Retina (tissue), 1 donor: ENCODE measurements around the gene STK25.
"Not testable (repeated sequence)": the region's sequence is repeated elsewhere in the genome, so short reads cannot be mapped to it uniquely, and the experiment has no call there.

Experiments used
- DNase-seq: peaks from one replicate; pipeline ENCODE4 v3.0.0-alpha.2; 2016

The STK25 gene

DNA sequence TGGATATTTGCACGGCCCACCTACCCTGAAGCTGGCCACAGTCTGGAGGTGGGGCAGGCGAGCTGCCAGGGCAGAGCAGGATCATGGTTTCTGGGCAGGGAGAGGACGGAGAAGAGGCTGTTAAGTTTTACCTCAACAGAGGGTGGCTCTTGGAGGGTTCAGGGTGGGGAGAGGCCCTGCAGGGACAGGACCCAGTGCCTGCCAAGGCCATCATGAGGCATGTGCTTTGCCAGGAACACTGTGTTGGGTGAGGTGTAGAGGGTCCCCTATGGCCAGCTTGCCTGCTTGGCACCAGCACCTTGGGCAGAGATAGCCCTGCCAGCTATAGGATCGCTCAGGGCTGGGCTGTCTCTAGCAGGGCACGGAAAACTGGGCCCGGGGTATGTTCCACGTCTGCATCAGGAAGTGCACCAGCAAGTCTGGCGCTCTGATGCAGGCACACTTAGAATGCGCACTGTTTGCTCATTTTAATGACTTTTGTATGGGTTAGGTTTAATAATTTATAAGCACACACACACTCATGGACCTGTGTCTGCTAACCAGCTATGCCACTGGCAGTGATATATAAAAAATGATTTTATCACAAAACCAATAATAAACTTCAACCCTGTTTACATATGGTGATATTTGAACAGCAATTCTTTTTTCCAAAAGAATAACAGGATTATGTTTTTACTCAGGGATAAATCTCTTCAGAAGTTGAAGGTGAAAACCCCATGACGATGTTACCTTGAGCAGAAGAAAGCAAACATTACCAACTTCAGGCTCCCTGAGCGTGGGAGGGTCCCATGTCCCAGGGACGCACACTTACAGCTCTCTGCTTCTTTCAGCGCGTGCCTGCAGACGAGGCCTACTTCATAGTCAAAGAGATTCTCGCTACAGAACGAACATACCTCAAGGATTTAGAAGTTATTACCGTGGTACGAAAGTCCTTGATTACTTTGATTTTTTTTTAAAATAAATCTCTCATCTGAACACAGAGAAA is 46.4 kb downstream of the STK25 start:
- no peak for DNase-seq

- no peak for DNase-seq
These were observed 47.8 kb downstream of the STK25 start for GRCh38 chr2:241460631-241461030.

GRCh38 chr2:241459520-241459919 is 48.9 kb downstream of the STK25 start:
- DNase-seq, result no peak

DNA sequence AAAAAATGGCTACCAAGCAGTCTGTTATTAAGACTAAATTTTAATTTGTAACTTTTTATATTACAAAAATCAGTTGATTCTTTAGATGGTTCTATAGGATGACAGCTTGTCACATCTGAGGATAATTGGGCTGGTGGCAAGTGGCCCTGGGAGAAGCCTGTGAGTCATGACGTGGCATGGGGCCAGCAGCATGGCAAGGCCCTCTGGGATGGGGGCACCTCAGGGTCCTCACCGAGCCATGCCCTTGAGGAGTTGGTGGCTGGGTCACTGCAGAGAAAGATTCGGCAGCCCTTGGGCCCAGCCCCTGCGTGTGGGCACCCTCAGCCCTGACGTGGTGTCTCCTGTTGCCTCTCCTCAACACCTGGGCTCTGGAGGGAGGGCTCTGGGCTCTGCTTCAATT is 49.7 kb downstream of the STK25 start:
- DNase-seq, result no peak

DNA sequence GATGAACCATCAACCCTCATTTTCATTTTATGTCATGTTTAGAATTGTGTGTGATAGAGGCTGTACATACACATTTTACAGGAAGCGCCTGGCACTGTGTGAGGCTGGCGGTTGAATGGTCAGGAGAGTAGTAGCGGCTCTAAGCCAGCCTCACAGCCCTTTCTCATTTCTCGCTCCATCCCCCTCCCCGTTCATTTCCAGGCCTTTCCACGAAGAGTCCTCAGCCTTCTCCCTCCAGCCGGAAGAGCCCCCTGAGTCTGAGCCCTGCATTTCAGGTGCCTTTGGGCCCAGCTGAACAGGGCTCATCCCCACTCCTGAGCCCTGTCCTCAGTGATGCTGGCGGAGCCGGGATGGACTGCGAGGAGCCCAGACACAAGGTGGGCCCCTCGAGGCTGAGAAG is 51.8 kb downstream of the STK25 start:
- DNase-seq, result no peak

DNA sequence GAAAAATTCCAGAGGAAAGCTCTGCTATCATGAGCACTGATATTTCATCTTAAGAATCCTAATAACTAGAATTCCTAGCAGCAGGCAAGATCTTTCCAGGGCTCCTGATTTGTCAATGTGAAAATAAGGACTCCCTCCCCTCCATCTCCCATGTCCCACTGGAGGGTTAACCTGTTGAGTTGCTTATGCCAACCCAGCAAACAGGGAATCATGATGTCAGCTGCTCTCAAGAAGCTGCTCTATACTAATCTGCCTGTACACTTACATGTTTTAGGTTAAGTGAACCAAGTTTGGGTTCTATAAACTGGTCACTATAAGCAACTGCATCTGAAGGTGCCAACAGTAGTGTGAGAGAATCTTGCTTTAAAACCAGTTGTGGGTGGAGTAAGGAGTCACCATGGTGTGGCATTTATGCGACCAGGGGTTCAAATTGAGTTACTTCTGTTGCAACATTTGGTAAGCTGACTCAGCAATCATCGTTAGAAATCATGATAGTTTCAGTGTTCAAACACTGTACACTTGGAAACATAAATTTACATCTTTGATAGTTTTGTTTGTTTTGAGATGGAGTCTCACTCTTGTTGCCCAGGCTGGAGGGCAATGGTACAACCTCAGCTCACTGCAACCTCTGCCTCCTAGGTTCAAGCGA is 53.4 kb downstream of the STK25 start:
- DNase-seq, result no peak

- DNase-seq, result not testable (repeated sequence)
These were observed 54.5 kb downstream of the STK25 start for GRCh38 chr2:241453919-241454318.

GRCh38 chr2:241451840-241452506 is 56.4 kb downstream of the STK25 start:
- no peak for DNase-seq

GRCh38 chr2:241450092-241450491 is 58.3 kb downstream of the STK25 start:
- DNase-seq, result not testable (repeated sequence)

DNA sequence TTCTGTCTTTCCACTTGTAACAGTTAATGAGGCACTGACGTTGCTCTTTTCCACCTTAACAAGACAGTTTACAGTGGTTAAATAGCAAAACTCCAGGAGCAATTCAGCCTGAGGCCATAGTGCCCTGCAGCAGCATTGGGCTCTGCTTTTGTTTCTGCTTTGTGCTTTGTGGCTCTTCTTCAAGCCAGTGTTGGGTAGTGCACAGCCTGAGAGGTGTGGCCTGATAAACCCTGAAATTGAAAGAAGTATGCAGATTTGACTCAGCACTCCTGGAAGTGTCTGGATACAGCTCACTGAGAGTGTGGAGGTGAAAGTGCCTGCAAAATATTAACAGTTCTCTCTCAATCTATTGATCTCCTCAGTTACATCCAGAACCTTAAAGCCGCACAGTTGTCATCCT is 63.0 kb downstream of the STK25 start:
- DNase-seq, result no peak

DNA sequence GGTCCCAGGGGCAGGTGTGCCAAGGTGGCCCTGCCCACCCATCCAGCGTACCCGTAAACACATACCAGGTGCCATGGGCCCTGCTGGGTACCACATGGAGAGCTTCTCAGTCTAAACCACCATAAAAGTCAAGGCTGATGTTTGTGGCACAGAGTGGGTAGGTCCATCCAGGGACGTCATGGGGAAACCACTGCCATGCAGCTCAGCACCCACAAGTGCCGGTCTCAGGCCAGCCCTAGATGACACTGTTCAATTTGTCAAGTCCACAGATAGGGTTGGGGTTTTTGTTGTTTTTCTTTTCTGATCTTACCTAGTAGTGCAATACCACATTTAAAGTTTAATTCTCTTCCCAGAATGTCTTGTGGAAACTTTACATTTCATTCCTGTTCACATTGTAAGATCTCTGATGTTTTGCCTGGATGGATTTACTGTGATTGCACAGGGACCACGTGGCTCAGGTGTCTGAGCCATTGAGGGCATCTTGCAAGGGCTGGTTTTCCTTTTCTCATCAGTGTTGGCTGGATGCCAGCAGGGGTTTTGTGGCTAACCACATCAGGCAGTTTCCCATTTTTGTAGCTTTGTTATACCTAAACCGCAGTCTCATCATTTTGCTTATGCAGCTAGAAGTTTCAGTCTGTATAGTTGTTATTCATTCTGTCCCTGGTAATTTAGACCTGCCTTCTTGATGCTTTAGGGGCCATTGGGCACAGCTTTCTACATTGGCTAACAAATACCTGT is 64.7 kb downstream of the STK25 start:
- DNase-seq, result no peak
